Thymus (tissue), 11 donors: Measurements from ENCODE around the gene PSMB10. TPM values are rescaled to one million over a fixed set of nuclear protein-coding genes. Genes with fewer than 3 reads are reported as not detected.
"Not testable (repeated sequence)": the region's sequence is repeated elsewhere in the genome, so short reads cannot be mapped to it uniquely, and the experiment has no call there.

Experiments
- DNase-seq, 9 donors: peaks; one replicate each; pipeline ENCODE4 v3.0.0-alpha.2; 2013; ENCODE audit warnings: low spot score in 9 of 9, low read depth in 6 of 9, missing footprints in 1 of 9
- H3K27ac ChIP-seq, 2 donors: one replicate each; pipeline ENCODE4 v1.5.1; 2013; ENCODE audit warnings: control low read depth in 1 of 2, low read depth in 1 of 2, low read length in 1 of 2, mild to moderate bottlenecking in 1 of 2, moderate library complexity in 1 of 2
- H3K27me3 ChIP-seq, 2 donors: one replicate each; pipeline ENCODE4 v1.5.1; 2013; ENCODE audit warnings: low read length in 1 of 2; ENCODE audit not compliant: control insufficient read depth in 2 of 2, insufficient read depth in 1 of 2
- H3K36me3 ChIP-seq, 2 donors: one replicate each; pipeline ENCODE4 v1.5.1; 2013; ENCODE audit warnings: low read length in 1 of 2, mild to moderate bottlenecking in 1 of 2, moderate library complexity in 1 of 2; ENCODE audit not compliant: control insufficient read depth in 2 of 2, insufficient read depth in 2 of 2
- H3K4me1 ChIP-seq, 2 donors: one replicate each; pipeline ENCODE4 v1.5.1; 2013; ENCODE audit warnings: low read length in 2 of 2; ENCODE audit not compliant: control insufficient read depth in 2 of 2, insufficient read depth in 2 of 2
- H3K4me3 ChIP-seq, 2 donors: one replicate each; pipeline ENCODE4 v1.5.1; 2013; ENCODE audit warnings: low read length in 2 of 2, control low read depth in 1 of 2, mild to moderate bottlenecking in 1 of 2
- H3K9me3 ChIP-seq, 2 donors: one replicate each; pipeline ENCODE4 v1.5.1; 2013; ENCODE audit warnings: low read length in 1 of 2, mild to moderate bottlenecking in 1 of 2; ENCODE audit not compliant: control insufficient read depth in 2 of 2, insufficient read depth in 1 of 2
- WGBS: extraction: QIAGEN DNeasy Blood & Tissue Kit; methylation state at CpG from one replicate; pipeline ENCODE4 v1.1.7; 2013; 5-methylcytosine and 5-hydroxymethylcytosine counted together
- polyA plus RNA-seq: library from polyadenylated mRNA; stranded (reverse); fragments of 200-250 nt; gene quantifications from one replicate; pipeline ENCODE4 v1.2.3, GENCODE V29; 2013
- total RNA-seq: library from RNA; stranded (reverse); fragments of 120-200 nt; gene quantifications from one replicate; pipeline ENCODE4 v1.2.4, GENCODE V29; 2013
- donor health status: healthy.

PSMB10 gene
- total and polyA plus RNA-seq, 2 donors: 109 to 258 TPM

- no peak overlapping the region for H3K27ac ChIP-seq
- peaks cover 0 to 16% of the 10 kb centered on the region in 2 donors for H3K27me3 ChIP-seq
- no peak overlapping the region for H3K4me3 ChIP-seq
- H3K4me1 ChIP-seq: peaks cover 0 to 5% of the 10 kb centered on the region in 2 donors
- 85% methylated on average over 14 of the region's 14 CpGs for WGBS
- H3K9me3 ChIP-seq: no peaks in the 10 kb centered on the region
- no peak for DNase-seq
- H3K36me3 ChIP-seq: no peaks in the 10 kb centered on the region
Observed at GRCh38 chr16:67975321-67976105, 38.9 kb upstream of the PSMB10 start.

- DNase-seq, H3K27me3 ChIP-seq, H3K4me3 ChIP-seq, H3K27ac ChIP-seq, H3K36me3 ChIP-seq, H3K9me3 ChIP-seq: not testable (repeated sequence)
- WGBS: 98% methylated on average over 7 of the region's 7 CpGs
- H3K4me1 ChIP-seq: peaks cover 8 to 18% of the 10 kb centered on the region in 2 donors
Observed at GRCh38 chr16:67972285-67972684, 35.6 kb upstream of the PSMB10 start.

DNA sequence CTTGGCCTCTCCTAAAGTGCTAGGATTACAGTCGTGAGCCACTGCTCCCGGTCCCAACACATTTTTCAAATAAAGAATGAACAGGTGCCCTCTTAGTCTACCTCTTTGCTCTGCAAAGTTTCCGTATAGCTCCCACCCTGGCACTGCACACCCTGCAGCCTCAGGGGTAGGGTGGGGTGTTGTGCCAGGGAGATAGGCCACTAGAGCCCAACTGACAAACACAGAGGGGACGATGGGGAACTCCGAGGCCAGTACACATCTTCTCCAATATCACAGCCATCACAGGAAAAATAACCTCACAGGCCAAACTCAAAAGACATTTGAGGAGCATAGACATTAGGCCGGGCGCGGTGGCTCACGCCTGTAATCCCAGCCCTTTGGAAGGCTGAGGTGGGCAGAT, 34.5 kb upstream of the PSMB10 start:
- H3K4me3 ChIP-seq: no peak overlapping the region
- DNase-seq: no peak
- H3K4me1 ChIP-seq: peaks cover 19 to 30% of the 10 kb centered on the region in 2 donors
- 93% methylated on average over 9 of the region's 9 CpGs for WGBS
- H3K9me3 ChIP-seq: no peaks in the 10 kb centered on the region
- H3K36me3 ChIP-seq: no peaks in the 10 kb centered on the region
- peaks cover 0 to 4% of the 10 kb centered on the region in 2 donors for H3K27me3 ChIP-seq
- H3K27ac ChIP-seq: no peak overlapping the region

DNA sequence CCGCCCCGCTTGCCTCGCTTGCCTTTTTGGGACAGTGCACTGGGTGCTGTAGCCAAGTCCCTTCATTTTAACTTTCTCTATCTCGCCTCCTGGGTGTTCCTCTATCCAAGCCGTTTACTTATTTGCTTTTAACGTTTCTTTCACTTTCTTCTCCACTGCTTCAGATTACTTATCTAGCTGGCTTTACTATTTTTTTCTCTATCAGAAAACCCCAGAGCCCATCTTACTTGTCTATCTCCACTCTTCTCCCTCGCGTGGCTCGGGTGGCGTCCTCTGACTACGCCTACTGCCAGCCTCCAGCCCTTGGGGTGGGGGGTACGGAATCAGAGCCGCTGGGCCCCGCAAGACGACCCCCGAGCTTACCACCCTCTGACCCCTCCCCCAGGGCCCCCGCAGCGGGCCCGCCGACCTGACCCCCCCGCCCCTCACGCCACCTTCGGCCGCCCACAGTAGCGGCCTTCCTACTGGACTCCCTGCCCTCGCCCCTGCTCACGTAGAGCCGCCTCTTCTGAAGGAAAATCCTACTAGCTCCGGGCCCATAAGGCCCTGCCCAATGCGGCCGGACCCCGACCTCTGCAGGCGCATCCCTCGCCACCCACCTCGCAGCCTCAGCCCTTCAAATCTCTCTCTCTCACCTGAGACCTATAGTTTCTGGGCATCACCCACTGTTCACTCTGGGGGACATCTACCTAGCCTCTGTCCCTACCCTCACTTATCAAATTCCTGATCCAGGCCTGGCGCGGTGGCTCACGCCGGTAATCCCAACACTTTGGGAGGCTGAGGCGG, 32.8 kb upstream of the PSMB10 start:
- H3K4me1 ChIP-seq: peaks cover 35 to 41% of the 10 kb centered on the region in 2 donors
- 60% methylated on average over 40 of the region's 40 CpGs for WGBS
- H3K36me3 ChIP-seq: peaks cover 0 to 3% of the 10 kb centered on the region in 2 donors
- DNase-seq: peak in 1 of 9 donors; percentile 56
- no peaks in the 10 kb centered on the region for H3K27me3 ChIP-seq
- no peaks in the 10 kb centered on the region for H3K9me3 ChIP-seq
- H3K4me3 ChIP-seq: peak overlapping the region; percentile 55 to 79
- H3K27ac ChIP-seq: peak overlapping the region; percentile 72 to 88

DNA sequence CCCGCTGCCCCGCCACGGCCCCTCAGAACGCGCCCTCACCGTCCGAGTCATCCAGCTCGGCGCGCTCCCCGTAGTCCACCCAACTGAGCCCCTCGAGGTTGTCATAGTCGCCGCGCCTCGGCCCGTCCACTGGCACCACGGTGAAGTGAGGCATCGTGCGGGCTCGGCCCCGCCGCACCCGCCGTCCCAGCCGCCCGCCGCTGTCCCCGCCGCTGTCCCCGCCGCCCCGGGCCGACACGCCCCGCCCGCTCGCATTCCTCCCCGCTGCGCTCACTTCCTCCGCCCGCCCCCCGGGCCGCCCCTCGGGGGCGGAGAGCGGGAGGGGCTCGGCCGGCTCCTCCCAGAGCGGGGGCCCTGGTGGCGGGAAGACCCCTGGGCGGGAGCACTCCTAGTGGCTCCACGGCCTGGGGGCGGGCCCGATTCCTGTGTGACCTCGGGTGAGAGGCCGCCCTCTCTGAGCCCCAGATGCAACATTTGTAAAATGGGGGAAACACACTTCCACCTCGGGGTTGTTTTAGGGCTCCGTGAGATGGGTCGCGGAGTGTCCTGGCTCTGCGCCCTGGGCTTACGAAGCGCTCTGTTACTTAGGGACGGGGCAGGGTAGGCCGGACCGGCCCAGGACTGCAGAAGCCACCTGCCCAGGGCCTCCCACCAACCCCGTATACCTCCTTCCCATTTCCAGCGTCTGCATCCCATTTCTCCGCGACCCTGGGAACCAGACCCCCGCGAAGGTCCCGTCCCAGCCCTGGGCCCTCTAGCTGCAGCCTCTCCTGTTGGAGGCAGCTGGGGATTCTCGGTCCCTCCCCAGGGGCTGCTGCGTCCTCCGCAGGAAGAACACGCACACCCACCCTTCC, 32.0 kb upstream of the PSMB10 start, which contains the start of gene SLC12A4:
Gene SLC12A4, minus strand, starts transcription at position 238 of the 854 bp plus-strand sequence. Its CDS starts 84 bp downstream, at position 154.
- Histone ChIP-seq H3K4me1 (peaks cover 44 to 49% of the 10 kb centered on the region in 2 donors), H3K27me3 (no peaks in the 10 kb centered on the region), H3K4me3 (peak within 1 kb of the TSS; percentile 55 to 79), H3K27ac (peak within 1 kb of the TSS; percentile 72 to 88), H3K9me3 (no peaks in the 10 kb centered on the region), H3K36me3 (peaks cover 0 to 3% of the 10 kb centered on the region in 2 donors)
- whole genome bisulfite sequencing: under 1% methylated on average over 78 of the region's 78 CpGs
- DNase-seq: peak in 6 of 9 donors; percentile 68 to 93 (median 85)

- Histone ChIP-seq H3K4me3 (peak overlapping the region; percentile 55 to 79), H3K4me1 (peaks cover 48 to 56% of the 10 kb centered on the region in 2 donors), H3K36me3 (peaks cover 2 to 7% of the 10 kb centered on the region in 2 donors), H3K9me3 (no peaks in the 10 kb centered on the region), H3K27ac (peak overlapping the region; percentile 68 to 88), H3K27me3 (no peaks in the 10 kb centered on the region)
- DNase-seq: peak in 1 of 9 donors; percentile 57
- WGBS: 1% methylated on average over 45 of the region's 45 CpGs
Observed at GRCh38 chr16:67967958-67968399, 31.3 kb upstream of the PSMB10 start.

DNA sequence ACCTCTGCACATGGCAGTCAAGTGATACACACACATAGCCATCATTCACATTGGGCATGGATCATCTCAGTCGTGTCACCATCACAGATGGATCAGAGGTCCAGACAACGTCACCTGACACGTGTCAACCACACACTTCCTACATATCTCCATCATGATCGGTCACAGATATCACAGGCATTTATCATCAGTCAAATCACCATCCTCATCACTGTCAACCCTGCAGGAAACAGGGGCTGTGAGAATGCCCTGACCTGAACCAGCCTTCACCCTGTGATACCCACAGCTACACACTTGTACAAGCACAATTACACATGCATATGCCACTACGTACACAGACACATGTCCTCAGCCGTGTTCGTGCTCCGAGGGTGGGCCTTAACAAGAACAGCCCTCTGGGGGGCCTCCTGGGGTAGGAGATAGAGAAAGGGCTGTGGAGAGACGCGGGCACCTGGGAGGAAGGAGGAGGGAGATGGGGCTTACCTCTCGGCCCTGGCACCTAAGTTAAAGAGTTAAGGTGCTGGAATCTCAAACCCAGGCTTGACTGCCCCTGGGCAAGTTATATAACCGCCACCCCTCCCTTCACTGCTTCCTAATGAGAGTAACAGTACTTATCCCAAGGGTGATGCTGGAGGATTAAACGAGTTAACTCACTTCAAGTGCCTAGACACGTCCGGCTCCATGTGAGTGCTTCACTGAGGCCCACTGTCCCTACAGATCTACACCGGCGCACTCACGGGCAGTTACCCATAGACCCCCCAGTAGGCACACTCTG, 30.7 kb upstream of the PSMB10 start:
- peaks cover 8 to 14% of the 10 kb centered on the region in 2 donors for H3K36me3 ChIP-seq
- H3K4me1 ChIP-seq: peaks cover 48 to 59% of the 10 kb centered on the region in 2 donors
- H3K9me3 ChIP-seq: no peaks in the 10 kb centered on the region
- peak overlapping the region; percentile 68 to 88 for H3K27ac ChIP-seq
- peak overlapping the region; percentile 55 to 79 for H3K4me3 ChIP-seq
- 32% methylated on average over 18 of the region's 18 CpGs for WGBS
- peak in 5 of 9 donors; percentile 38 to 81 (median 56) for DNase-seq
- H3K27me3 ChIP-seq: no peaks in the 10 kb centered on the region
